OCI-LY3 (cell line): ENCODE data around the gene PDK1.

Experiments used
- H2AFZ ChIP-seq: fragments of 200-600, 300-600 bp; shearing (Covaris generic); 2 replicates; pipeline ENCODE4 v1.6.0; 2014; ENCODE audit warnings: antibody characterized with exemption, low read depth, low read length
- H3K27ac ChIP-seq: fragments of 200-600, 300-600 bp; sonication (generic); 2 replicates; pipeline ENCODE4 v1.5.1; 2014; ENCODE audit warnings: mild to moderate bottlenecking, low read length, moderate library complexity, mixed read lengths
- H3K27me3 ChIP-seq: fragments of 200-600, 300-600 bp; sonication (generic); 2 replicates; pipeline ENCODE4 v1.6.1; 2014; ENCODE audit warnings: low read depth, low read length, mixed read lengths
- H3K36me3 ChIP-seq: fragments of 200-600, 300-600 bp; sonication (generic); replicated peaks from 2 replicates; pipeline ENCODE3; 2014; ENCODE audit warnings: low read depth, low read length, mixed read lengths
- H3K4me1 ChIP-seq: fragments of 300-600, 200-600 bp; sonication (generic); 2 replicates; pipeline ENCODE4 v1.6.1; 2014; ENCODE audit warnings: low read length, mixed read lengths
- H3K4me2 ChIP-seq: fragments of 200-600, 300-600 bp; sonication (generic); 2 replicates; pipeline ENCODE4 v1.6.1; 2014; ENCODE audit warnings: low read length, mixed read lengths
- H3K4me3 ChIP-seq: fragments of 300-600, 200-600 bp; sonication (generic); 2 replicates; pipeline ENCODE4 v1.5.1; 2014; ENCODE audit warnings: antibody characterized with exemption, mild to moderate bottlenecking, low read length, moderate library complexity
- H3K79me2 ChIP-seq: fragments of 300-600, 200-600 bp; shearing (Covaris generic); 2 replicates; pipeline ENCODE4 v1.6.1; 2014; ENCODE audit warnings: mild to moderate bottlenecking, low read length, mixed read lengths
- H3K9ac ChIP-seq: fragments of 300-600, 200-600 bp; shearing (Covaris generic); 2 replicates; pipeline ENCODE4 v1.6.0; 2014; ENCODE audit warnings: mild to moderate bottlenecking, low read length, moderate library complexity
- H3K9me3 ChIP-seq: fragments of 200-600, 300-600 bp; shearing (Covaris generic); 2 replicates; pipeline ENCODE4 v1.6.1; 2014; ENCODE audit warnings: low read length, mixed read lengths; ENCODE audit not compliant: insufficient read depth
- H4K20me1 ChIP-seq: fragments of 200-600, 300-600 bp; sonication (generic); 2 replicates; pipeline ENCODE4 v1.6.1; 2016; ENCODE audit warnings: low read length, mixed read lengths; ENCODE audit not compliant: insufficient read depth
- EZH2phosphoT487 ChIP-seq: fragments of 200-600 bp; shearing (Covaris generic); IDR thresholded peaks from 2 replicates; pipeline ENCODE4 v1.6.1; 2018; ENCODE audit warnings: antibody characterized with exemption, mixed run types, low read depth
- TF ChIP-seq, protein P1 (sequence below): fragments of 200-600, 300-600 bp; sonication (generic); IDR thresholded peaks from 2 replicates; pipeline ENCODE4 v1.5.1; 2014; ENCODE audit warnings: antibody characterized with exemption, low read length, low read depth

The PDK1 gene

GRCh38 chr2:172655838-172656573, 100.1 kb downstream of the PDK1 start:
- no peaks in the 10 kb centered on the region for H4K20me1 ChIP-seq
- H2AFZ ChIP-seq = no peak overlapping the region
- H3K27me3 ChIP-seq = no peaks in the 10 kb centered on the region
- H3K27ac ChIP-seq = no peak overlapping the region
- no peak for TF ChIP-seq EZH2phosphoT487
- TF ChIP-seq, protein P1, sequence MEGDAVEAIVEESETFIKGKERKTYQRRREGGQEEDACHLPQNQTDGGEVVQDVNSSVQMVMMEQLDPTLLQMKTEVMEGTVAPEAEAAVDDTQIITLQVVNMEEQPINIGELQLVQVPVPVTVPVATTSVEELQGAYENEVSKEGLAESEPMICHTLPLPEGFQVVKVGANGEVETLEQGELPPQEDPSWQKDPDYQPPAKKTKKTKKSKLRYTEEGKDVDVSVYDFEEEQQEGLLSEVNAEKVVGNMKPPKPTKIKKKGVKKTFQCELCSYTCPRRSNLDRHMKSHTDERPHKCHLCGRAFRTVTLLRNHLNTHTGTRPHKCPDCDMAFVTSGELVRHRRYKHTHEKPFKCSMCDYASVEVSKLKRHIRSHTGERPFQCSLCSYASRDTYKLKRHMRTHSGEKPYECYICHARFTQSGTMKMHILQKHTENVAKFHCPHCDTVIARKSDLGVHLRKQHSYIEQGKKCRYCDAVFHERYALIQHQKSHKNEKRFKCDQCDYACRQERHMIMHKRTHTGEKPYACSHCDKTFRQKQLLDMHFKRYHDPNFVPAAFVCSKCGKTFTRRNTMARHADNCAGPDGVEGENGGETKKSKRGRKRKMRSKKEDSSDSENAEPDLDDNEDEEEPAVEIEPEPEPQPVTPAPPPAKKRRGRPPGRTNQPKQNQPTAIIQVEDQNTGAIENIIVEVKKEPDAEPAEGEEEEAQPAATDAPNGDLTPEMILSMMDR = no peak
- no peaks in the 10 kb centered on the region for H3K36me3 ChIP-seq
- no peak overlapping the region for H3K4me2 ChIP-seq
- no peaks in the 10 kb centered on the region for H3K9me3 ChIP-seq
- H3K9ac ChIP-seq = no peak overlapping the region
- H3K79me2 ChIP-seq = no peaks in the 10 kb centered on the region
- no peak overlapping the region for H3K4me3 ChIP-seq
- H3K4me1 ChIP-seq = no peaks in the 10 kb centered on the region
